GM13977 (cell line): ENCODE data around the gene ARHGEF6.
"Not testable (repeated sequence)": the region's sequence is repeated elsewhere in the genome, so short reads cannot be mapped to it uniquely, and the experiment has no call there.

Source experiments
- DNase-seq: peaks from one replicate; pipeline ENCODE4 v3.0.0; 2012; ENCODE audit warnings: low spot score
- CTCF ChIP-seq: IDR thresholded peaks from 2 replicates; pipeline ENCODE4 v1.5.1; 2012; ENCODE audit warnings: mild to moderate bottlenecking, control low read depth; ENCODE audit not compliant: insufficient read depth; ENCODE audit errors: extremely low read depth, missing control alignments
- in situ Hi-C: fragments of 300-500 bp; cut with MboI; formaldehyde crosslinking; loops from one replicate; pipeline ENCODE4 v1.12.0; 2022; ENCODE audit warnings: low sequenced_read_pairs, low pct_unique_long_range_greater_than_20kb, mixed read lengths, inconsistent platforms; ENCODE audit not compliant: unreplicated experiment

The ARHGEF6 gene

GRCh38 chrX:136780763-136781162 is at the start of gene ARHGEF6:
ARHGEF6 (minus strand) TSS chrX:136780932; CDS start chrX:136780882, 50 bp downstream.
- no peak for TF ChIP-seq CTCF
- in situ Hi-C loops: no loop called here
- DNase-seq: no peak

GRCh38 chrX:136829413-136829812 is 48.7 kb upstream of the ARHGEF6 start:
- in situ Hi-C loops: no loop called here
- DNase-seq: no peak
- no peak for TF ChIP-seq CTCF

GRCh38 chrX:136828830-136829229 is 48.1 kb upstream of the ARHGEF6 start:
- in situ Hi-C loops: no loop called here
- no peak for TF ChIP-seq CTCF

GRCh38 chrX:136827026-136827425 is 46.3 kb upstream of the ARHGEF6 start:
- in situ Hi-C loops: no loop called here
- DNase-seq: no peak
- no peak for TF ChIP-seq CTCF

More at GRCh38 chrX:136828830-136829229, 48.1 kb upstream of the ARHGEF6 start:
- no peak for DNase-seq

GRCh38 chrX:136825771-136826170 is 45.0 kb upstream of the ARHGEF6 start:
- no peak for TF ChIP-seq CTCF
- no peak for DNase-seq
- in situ Hi-C loops: no loop called here

GRCh38 chrX:136823175-136823574 is 42.4 kb upstream of the ARHGEF6 start:
- TF ChIP-seq CTCF: no peak
- no peak for DNase-seq
- in situ Hi-C loops: no loop called here

- no peak for TF ChIP-seq CTCF
- in situ Hi-C loops: no loop called here
- no peak for DNase-seq
Measured at GRCh38 chrX:136822337-136823095, 41.8 kb upstream of the ARHGEF6 start.

- in situ Hi-C loops, DNase-seq: not testable (repeated sequence)
Measured at GRCh38 chrX:136819756-136820155, 39.0 kb upstream of the ARHGEF6 start.
